Uterus (tissue), 4 donors: Measurements from ENCODE around the gene CXCL14. TPM values are rescaled to one million over a fixed set of nuclear protein-coding genes. Genes with fewer than 3 reads are reported as not detected.

Source experiments
- DNase-seq, 2 donors: peaks; one replicate each; pipeline ENCODE4 v3.0.0-alpha.2; 2019 to 2020
- H3K27ac ChIP-seq, 2 donors: fragments of 200-600 bp; sonication (generic); 1 replicate in 1 of 2; 2 replicates in 1 of 2; pipeline ENCODE4 v1.5.1; 2016 to 2018
- H3K27me3 ChIP-seq, 2 donors: fragments of 200-600 bp; sonication (generic); one replicate each; pipeline ENCODE4 v1.5.1; 2018 to 2019; ENCODE audit warnings: control low read depth in 1 of 2
- H3K36me3 ChIP-seq, 2 donors: fragments of 200-600 bp; sonication (generic); one replicate each; pipeline ENCODE4 v1.5.1; 2019; ENCODE audit warnings: control low read depth in 1 of 2
- H3K4me1 ChIP-seq, 2 donors: fragments of 200-600 bp; sonication (generic); one replicate each; pipeline ENCODE4 v1.5.1; 2018 to 2019; ENCODE audit warnings: control low read depth in 1 of 2
- H3K4me3 ChIP-seq, 2 donors: fragments of 200-600 bp; sonication (generic); 1 replicate in 1 of 2; 2 replicates in 1 of 2; pipeline ENCODE4 v1.5.1; 2018 to 2019; ENCODE audit warnings: mild to moderate bottlenecking in 1 of 2
- H3K9me3 ChIP-seq, 2 donors: fragments of 200-600 bp; sonication (generic); one replicate each; pipeline ENCODE4 v1.5.1; 2019; ENCODE audit warnings: control low read depth in 1 of 2
- CTCF ChIP-seq, 4 experiments: fragments of 200-600 bp in 2 of 4; fragments of 450-650 bp in 2 of 4; sonication (generic) in 2 of 4; IDR thresholded peaks; one replicate each; pipeline ENCODE4 v1.5.1; 2016 to 2019; ENCODE audit warnings: antibody characterized with exemption in 4 of 4, mild to moderate bottlenecking in 2 of 4, moderate library complexity in 1 of 4
- POLR2A ChIP-seq, 2 donors: fragments of 450-650 bp; IDR thresholded peaks; one replicate each; pipeline ENCODE4 v1.6.1; 2016; ENCODE audit warnings: antibody characterized with exemption in 2 of 2, mild to moderate bottlenecking in 1 of 2, moderate library complexity in 1 of 2
- intact Hi-C: fragments of 100-400 bp; cut with DNase I; formaldehyde crosslinking; loops from one replicate; pipeline ENCODE4 v1.15.1; 2023; ENCODE audit warnings: low total_unique reads
- total RNA-seq, 4 donors: library from RNA; depleted of rRNA in 3 of 4; stranded (reverse); fragments of >200 nt in 3 of 4; gene quantifications; one replicate each; pipeline versions ENCODE4 v1.1.0 to v1.2.4, GENCODE V29; 2014 to 2023
- donor health status: DM: yes; HTN: yes; CAD: no.

The CXCL14 gene
- total RNA-seq, 4 donors from 2014 or later = 1.4 to 10.9 (median 3.5) TPM

- intact Hi-C loops = no loop called here
- Histone ChIP-seq H3K36me3 (no peaks in the 10 kb centered on the region), H3K4me3 (no peak overlapping the region), H3K9me3 (no peaks in the 10 kb centered on the region), H3K27ac (no peak overlapping the region), H3K27me3 (no peaks in the 10 kb centered on the region), H3K4me1 (no peaks in the 10 kb centered on the region)
- no peak for DNase-seq
- no peak for TF ChIP-seq POLR2A (IDR thresholded peaks at IDR 0.05)
- no peak for TF ChIP-seq CTCF (IDR thresholded peaks at IDR 0.05)
Measured at GRCh38 chr5:135568923-135569360, 9.8 kb downstream of the CXCL14 start.

- Histone ChIP-seq H3K4me3 (no peak overlapping the region), H3K27me3 (no peaks in the 10 kb centered on the region), H3K4me1 (no peaks in the 10 kb centered on the region), H3K27ac (no peak overlapping the region), H3K36me3 (no peaks in the 10 kb centered on the region), H3K9me3 (no peaks in the 10 kb centered on the region)
- TF ChIP-seq CTCF (IDR thresholded peaks at IDR 0.05) (no peak), POLR2A (IDR thresholded peaks at IDR 0.05) (no peak)
- no peak for DNase-seq
- intact Hi-C loops = no loop called here
Measured at GRCh38 chr5:135568246-135568645, 10.5 kb downstream of the CXCL14 start.

GRCh38 chr5:135567661-135568060, 11.1 kb downstream of the CXCL14 start:
- intact Hi-C loops = no loop called here
- TF ChIP-seq POLR2A (IDR thresholded peaks at IDR 0.05) (no peak), CTCF (IDR thresholded peaks at IDR 0.05) (no peak)
- Histone ChIP-seq H3K36me3 (no peaks in the 10 kb centered on the region), H3K27ac (no peak overlapping the region), H3K4me3 (no peak overlapping the region), H3K27me3 (no peaks in the 10 kb centered on the region), H3K9me3 (no peaks in the 10 kb centered on the region), H3K4me1 (no peaks in the 10 kb centered on the region)
- no peak for DNase-seq

GRCh38 chr5:135566422-135567400, 12.1 kb downstream of the CXCL14 start:
- Histone ChIP-seq H3K4me1 (no peaks in the 10 kb centered on the region), H3K4me3 (no peak overlapping the region), H3K9me3 (no peaks in the 10 kb centered on the region), H3K36me3 (no peaks in the 10 kb centered on the region), H3K27ac (no peak overlapping the region), H3K27me3 (no peaks in the 10 kb centered on the region)
- intact Hi-C loops = no loop called here
- no peak for DNase-seq
- no peak for TF ChIP-seq POLR2A (IDR thresholded peaks at IDR 0.05)
- TF ChIP-seq CTCF (IDR thresholded peaks at IDR 0.05) = no peak

GRCh38 chr5:135565725-135566421, 12.9 kb downstream of the CXCL14 start:
- no peak overlapping the region for H3K27ac ChIP-seq
- no peaks in the 10 kb centered on the region for H3K4me1 ChIP-seq
- intact Hi-C loops = no loop called here
- H3K4me3 ChIP-seq = no peak overlapping the region
- H3K27me3 ChIP-seq = no peaks in the 10 kb centered on the region
- H3K9me3 ChIP-seq = no peaks in the 10 kb centered on the region
- H3K36me3 ChIP-seq = no peaks in the 10 kb centered on the region
- peak; percentile 22 to 47 (median 32) for TF ChIP-seq CTCF (IDR thresholded peaks at IDR 0.05)
- no peak for TF ChIP-seq POLR2A (IDR thresholded peaks at IDR 0.05)
- DNase-seq = peak in 1 of 2 donors; percentile 27
